Ureter (tissue), 1 donor: ENCODE results near the gene ATXN7L1. TPM values are rescaled to one million over a fixed set of nuclear protein-coding genes. Genes with fewer than 3 reads are reported as not detected.
A peak's percentile ranks its signal among the peaks of the same experiment; 100 is the strongest.
"Not testable (repeated sequence)": the region's sequence is repeated elsewhere in the genome, so short reads cannot be mapped to it uniquely, and the experiment has no call there.

Experiments
- DNase-seq: peaks from one replicate; pipeline ENCODE4 v3.0.0-alpha.2; 2020; ENCODE audit warnings: low spot score
- total RNA-seq: library from RNA; stranded (reverse); gene quantifications from one replicate; pipeline ENCODE4 v1.2.4, GENCODE V29; 2023
- donor health status: DM: yes; HTN: yes; CAD: no.

ATXN7L1 gene
- total RNA-seq, 1 donor from 2014 or later, result 31.6 TPM

- no peak for DNase-seq
Measured at GRCh38 chr7:105707381-105707780, 169.0 kb downstream of the ATXN7L1 start.

GRCh38 chr7:105705427-105705826 is 171.0 kb downstream of the ATXN7L1 start:
- DNase-seq, result no peak

GRCh38 chr7:105703207-105703930 is 173.0 kb downstream of the ATXN7L1 start:
- DNase-seq, result no peak

- no peak for DNase-seq
Measured at GRCh38 chr7:105699568-105700236, 176.7 kb downstream of the ATXN7L1 start.

GRCh38 chr7:105698531-105698930 is 177.9 kb downstream of the ATXN7L1 start:
- DNase-seq, result no peak

- DNase-seq, result no peak
Measured at GRCh38 chr7:105697753-105698152, 178.6 kb downstream of the ATXN7L1 start.

GRCh38 chr7:105697169-105697568 is 179.2 kb downstream of the ATXN7L1 start:
- not testable (repeated sequence) for DNase-seq

GRCh38 chr7:105693576-105693975 is 182.8 kb downstream of the ATXN7L1 start:
- DNase-seq, result no peak

- peak; percentile 83 for DNase-seq
Measured at GRCh38 chr7:105691680-105692564, 184.5 kb downstream of the ATXN7L1 start.

- no peak for DNase-seq
Measured at GRCh38 chr7:105691082-105691679, 185.2 kb downstream of the ATXN7L1 start.

- no peak for DNase-seq
Measured at GRCh38 chr7:105690325-105690945, 186.0 kb downstream of the ATXN7L1 start.

- DNase-seq, result no peak
Measured at GRCh38 chr7:105689067-105689819, 187.2 kb downstream of the ATXN7L1 start.

GRCh38 chr7:105688617-105689016 is 187.8 kb downstream of the ATXN7L1 start:
- DNase-seq, result no peak

GRCh38 chr7:105685161-105685560 is 191.2 kb downstream of the ATXN7L1 start:
- DNase-seq, result no peak

GRCh38 chr7:105682341-105683060 is 193.9 kb downstream of the ATXN7L1 start:
- DNase-seq, result no peak

- no peak for DNase-seq
Measured at GRCh38 chr7:105680505-105681187, 195.8 kb downstream of the ATXN7L1 start.

- DNase-seq, result peak; percentile 69
Measured at GRCh38 chr7:105678811-105679495, 197.4 kb downstream of the ATXN7L1 start.

GRCh38 chr7:105677817-105678573 is 198.4 kb downstream of the ATXN7L1 start:
- no peak for DNase-seq
